Astrocyte of the spinal cord (primary cell): Measurements from ENCODE around the gene OTOR.
A peak's percentile ranks its signal among the peaks of the same experiment; 100 is the strongest.

Experiments
- DNase-seq: peaks from one replicate; pipeline ENCODE4 v3.0.0; 2011; ENCODE audit warnings: low read depth, low spot score
- H3K4me3 ChIP-seq: 2 replicates; pipeline ENCODE4 v1.5.1; 2011; ENCODE audit warnings: low read depth, mild to moderate bottlenecking, low read length, moderate library complexity
- in situ Hi-C: cut with HindIII; loops from 2 replicates; pipeline ENCODE4 v1.10.0; 2017; ENCODE audit warnings: low sequenced_read_pairs
- TF ChIP-seq, protein P1 (sequence below): IDR thresholded peaks from 2 replicates; pipeline ENCODE4 v1.5.1; 2012; ENCODE audit warnings: low read depth, mild to moderate bottlenecking, low read length, inconsistent platforms

The OTOR gene

DNA sequence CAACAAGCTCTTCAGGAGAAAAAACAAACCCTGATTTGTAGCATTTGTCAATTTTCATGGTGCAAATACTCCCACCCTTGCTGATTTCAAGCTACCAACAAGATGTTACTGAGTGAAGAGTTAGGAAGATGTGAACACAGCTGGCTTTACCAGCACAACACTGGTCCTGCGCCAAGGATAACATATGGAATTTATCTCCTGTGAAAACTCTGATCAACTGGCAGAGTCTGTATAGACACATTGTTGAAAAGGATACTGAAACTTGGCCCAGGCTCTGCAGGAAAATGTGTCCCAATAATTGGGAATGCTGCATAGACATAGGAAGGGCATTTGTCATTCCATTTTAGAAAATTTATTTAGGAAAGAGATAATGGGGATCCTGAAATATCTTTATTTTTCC is 29.0 kb downstream of the OTOR start:
- no peak for DNase-seq
- no peak overlapping the region for H3K4me3 ChIP-seq
- TF ChIP-seq, protein P1, sequence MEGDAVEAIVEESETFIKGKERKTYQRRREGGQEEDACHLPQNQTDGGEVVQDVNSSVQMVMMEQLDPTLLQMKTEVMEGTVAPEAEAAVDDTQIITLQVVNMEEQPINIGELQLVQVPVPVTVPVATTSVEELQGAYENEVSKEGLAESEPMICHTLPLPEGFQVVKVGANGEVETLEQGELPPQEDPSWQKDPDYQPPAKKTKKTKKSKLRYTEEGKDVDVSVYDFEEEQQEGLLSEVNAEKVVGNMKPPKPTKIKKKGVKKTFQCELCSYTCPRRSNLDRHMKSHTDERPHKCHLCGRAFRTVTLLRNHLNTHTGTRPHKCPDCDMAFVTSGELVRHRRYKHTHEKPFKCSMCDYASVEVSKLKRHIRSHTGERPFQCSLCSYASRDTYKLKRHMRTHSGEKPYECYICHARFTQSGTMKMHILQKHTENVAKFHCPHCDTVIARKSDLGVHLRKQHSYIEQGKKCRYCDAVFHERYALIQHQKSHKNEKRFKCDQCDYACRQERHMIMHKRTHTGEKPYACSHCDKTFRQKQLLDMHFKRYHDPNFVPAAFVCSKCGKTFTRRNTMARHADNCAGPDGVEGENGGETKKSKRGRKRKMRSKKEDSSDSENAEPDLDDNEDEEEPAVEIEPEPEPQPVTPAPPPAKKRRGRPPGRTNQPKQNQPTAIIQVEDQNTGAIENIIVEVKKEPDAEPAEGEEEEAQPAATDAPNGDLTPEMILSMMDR: no peak
- in situ Hi-C loops: no loop called here

DNA sequence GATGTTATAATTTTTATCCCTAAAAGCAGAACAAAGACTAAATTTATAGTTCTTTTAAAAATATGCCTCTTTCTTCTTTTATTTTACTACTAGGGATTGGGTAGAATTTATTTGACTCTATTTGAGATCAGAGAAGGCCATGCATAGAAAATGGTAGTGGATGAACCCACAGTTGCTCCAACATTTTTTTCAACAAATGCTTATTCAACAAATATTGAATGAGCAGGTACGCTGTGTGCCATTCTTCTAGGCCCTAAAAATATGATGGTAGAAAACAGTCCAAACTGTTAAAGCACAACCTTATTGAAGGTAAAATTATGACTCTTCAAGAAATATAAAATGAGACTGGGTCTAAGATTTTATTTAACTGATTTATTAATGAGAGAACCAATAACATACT is 30.0 kb downstream of the OTOR start:
- TF ChIP-seq, protein P1: no peak
- in situ Hi-C loops: no loop called here
- no peak overlapping the region for H3K4me3 ChIP-seq
- DNase-seq: no peak

DNA sequence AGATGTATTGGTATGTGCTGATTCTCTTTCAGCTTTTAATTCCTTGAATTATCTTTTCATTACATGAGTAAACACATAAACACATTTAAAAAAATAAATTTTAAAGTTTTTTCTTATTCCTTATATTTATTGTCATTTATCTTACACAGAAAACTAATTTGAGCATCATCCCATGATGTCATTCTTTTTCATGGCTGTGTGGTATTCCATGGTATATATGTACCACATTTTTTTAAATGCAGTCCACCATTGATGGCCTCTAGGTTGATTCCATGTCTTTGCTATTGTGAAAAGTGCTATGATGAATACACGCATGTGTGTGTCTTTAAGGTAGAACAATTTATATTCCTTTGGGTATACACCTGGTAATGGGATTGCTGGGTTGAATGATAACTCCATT is 33.3 kb downstream of the OTOR start:
- in situ Hi-C loops: no loop called here
- no peak overlapping the region for H3K4me3 ChIP-seq
- no peak for DNase-seq
- TF ChIP-seq, protein P1: no peak

DNA sequence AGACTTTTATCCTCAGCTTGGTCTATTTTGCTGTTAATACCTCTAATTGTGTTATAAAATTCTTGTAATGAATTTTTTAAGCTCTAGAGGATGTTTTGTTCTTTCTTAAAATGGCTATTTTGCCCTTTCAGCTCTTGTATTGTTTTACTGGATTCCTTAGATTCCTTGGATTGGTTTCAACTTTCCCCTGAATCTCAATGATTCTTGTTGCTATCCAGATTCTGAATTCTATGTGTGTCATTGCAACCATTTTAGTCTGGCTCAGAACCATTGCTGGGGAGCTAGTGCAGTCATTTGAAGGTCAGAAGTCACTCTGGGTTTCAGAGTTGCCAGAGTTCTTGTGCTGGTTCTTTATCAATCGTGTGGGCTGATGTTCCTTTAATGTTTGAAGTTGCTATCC is 37.1 kb downstream of the OTOR start:
- peak; percentile 9 for DNase-seq
- TF ChIP-seq, protein P1: no peak
- in situ Hi-C loops: no loop called here
- no peak overlapping the region for H3K4me3 ChIP-seq
